Measurements from ENCODE around the gene EIF2B2. TPM values are rescaled to one million over a fixed set of nuclear protein-coding genes. Genes with fewer than 3 reads are reported as not detected.
A peak's percentile ranks its signal among the peaks of the same experiment; 100 is the strongest.

Gene EIF2B2
- total RNA-seq, 1 experiment from 2014 or later: 50.5 TPM

DNA sequence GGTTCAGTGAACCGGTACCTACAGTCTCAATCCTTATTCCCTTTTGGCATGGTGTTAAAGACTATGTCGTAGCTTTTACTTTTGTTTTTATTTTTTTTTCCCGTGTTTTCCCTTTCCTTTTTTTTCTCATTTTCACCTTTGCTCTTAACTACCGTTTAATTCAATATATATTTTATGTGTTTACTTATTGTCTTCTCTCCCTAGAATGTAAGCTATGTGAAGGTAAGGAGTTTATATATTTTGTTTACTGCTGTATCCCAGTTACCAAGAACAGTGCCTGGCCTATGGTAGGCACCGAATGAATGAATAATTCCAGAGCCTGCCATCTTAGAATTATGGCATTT is 48.8 kb downstream of the EIF2B2 start:
- Mint-ChIP-seq H3K36me3 (peaks cover 8% of the 10 kb centered on the region), H3K4me1 (peaks cover 8% of the 10 kb centered on the region; the same call in 1 of the 2 replicates), H3K4me3 (peak overlapping the region; percentile 78), H3K27ac (peak overlapping the region; percentile 87), H3K9me3 (no peaks in the 10 kb centered on the region), H3K27me3 (ENCODE audit: low read depth) (no peaks in the 10 kb centered on the region; the same call in 1 of the 2 replicates)
- ChIA-PET CTCF (interaction anchor here (0.9 to 1.1 kb wide), 4 partner anchors 12 to 190 kb away, joined by 3 to 5 read pairs (median 4); partner anchors contain the start of gene ACYP1), POLR2A (interaction anchor here (0.7 kb wide), 1 partner anchor 18 kb away, joined by 3 read pairs; the partner anchor contains the start of gene ZC2HC1C)
- no peak for DNase-seq (ENCODE audit: low spot score)
- peak; percentile 10 for ATAC-seq
- TF ChIP-seq ZNF317 (CRISPR knock-in tag; IDR thresholded peaks at IDR 0.05; ENCODE audit: borderline replicate concordance, low read depth): no peak
- no peak for TF ChIP-seq ELF4 (CRISPR knock-in tag; IDR thresholded peaks at IDR 0.05; ENCODE audit: low read depth)
- TF ChIP-seq ZNF423 (CRISPR knock-in tag; IDR thresholded peaks at IDR 0.05): no peak
- no peak for TF ChIP-seq OVOL2 (CRISPR knock-in tag; IDR thresholded peaks at IDR 0.05; ENCODE audit: borderline replicate concordance)
- TF ChIP-seq, protein P1, sequence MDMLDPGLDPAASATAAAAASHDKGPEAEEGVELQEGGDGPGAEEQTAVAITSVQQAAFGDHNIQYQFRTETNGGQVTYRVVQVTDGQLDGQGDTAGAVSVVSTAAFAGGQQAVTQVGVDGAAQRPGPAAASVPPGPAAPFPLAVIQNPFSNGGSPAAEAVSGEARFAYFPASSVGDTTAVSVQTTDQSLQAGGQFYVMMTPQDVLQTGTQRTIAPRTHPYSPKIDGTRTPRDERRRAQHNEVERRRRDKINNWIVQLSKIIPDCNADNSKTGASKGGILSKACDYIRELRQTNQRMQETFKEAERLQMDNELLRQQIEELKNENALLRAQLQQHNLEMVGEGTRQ (CRISPR knock-in tag; IDR thresholded peaks at IDR 0.05): no peak
- TF ChIP-seq NFE2L1 (CRISPR knock-in tag; IDR thresholded peaks at IDR 0.05): no peak
- TF ChIP-seq, protein P2, sequence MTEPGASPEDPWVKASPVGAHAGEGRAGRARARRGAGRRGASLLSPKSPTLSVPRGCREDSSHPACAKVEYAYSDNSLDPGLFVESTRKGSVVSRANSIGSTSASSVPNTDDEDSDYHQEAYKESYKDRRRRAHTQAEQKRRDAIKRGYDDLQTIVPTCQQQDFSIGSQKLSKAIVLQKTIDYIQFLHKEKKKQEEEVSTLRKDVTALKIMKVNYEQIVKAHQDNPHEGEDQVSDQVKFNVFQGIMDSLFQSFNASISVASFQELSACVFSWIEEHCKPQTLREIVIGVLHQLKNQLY (CRISPR knock-in tag; IDR thresholded peaks at IDR 0.05): no peak
- TF ChIP-seq, protein P3, sequence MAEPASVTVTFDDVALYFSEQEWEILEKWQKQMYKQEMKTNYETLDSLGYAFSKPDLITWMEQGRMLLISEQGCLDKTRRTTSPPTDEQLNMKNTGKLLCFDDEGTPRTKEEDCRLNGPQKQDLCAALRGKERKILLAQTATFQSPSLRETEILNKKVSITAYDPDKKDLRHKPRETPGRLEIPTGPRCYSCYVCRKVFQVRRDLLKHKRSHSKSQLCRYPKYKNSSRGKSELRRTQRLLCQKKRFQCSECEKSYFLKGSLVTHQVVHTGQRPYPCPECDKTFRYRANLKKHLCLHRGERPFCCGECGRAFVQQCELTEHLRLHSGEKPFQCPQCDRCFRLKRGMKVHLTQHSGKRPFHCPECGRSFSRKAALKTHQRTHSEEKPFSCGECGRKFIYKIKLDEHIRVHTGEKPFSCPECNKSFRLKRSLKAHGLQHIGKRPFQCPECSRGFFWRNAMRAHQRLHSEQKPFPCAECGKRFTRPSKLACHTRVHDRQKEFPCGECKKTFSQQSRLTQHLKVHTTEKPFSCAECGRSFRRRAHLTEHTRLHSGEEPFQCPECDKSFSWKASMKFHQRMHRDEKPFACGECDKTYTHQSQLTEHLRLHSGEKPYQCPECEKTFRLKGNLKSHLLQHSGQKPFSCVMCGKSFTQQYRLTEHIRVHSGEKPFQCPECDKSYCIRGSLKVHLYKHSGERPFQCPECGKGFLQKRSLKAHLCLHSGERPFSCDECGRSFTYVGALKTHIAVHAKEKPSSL (CRISPR knock-in tag; conservative IDR thresholded peaks at IDR 0.05): no peak
- TF ChIP-seq CREM (CRISPR knock-in tag; IDR thresholded peaks at IDR 0.05): no peak
- TF ChIP-seq CREB1 (CRISPR knock-in tag; IDR thresholded peaks at IDR 0.05): no peak

DNA sequence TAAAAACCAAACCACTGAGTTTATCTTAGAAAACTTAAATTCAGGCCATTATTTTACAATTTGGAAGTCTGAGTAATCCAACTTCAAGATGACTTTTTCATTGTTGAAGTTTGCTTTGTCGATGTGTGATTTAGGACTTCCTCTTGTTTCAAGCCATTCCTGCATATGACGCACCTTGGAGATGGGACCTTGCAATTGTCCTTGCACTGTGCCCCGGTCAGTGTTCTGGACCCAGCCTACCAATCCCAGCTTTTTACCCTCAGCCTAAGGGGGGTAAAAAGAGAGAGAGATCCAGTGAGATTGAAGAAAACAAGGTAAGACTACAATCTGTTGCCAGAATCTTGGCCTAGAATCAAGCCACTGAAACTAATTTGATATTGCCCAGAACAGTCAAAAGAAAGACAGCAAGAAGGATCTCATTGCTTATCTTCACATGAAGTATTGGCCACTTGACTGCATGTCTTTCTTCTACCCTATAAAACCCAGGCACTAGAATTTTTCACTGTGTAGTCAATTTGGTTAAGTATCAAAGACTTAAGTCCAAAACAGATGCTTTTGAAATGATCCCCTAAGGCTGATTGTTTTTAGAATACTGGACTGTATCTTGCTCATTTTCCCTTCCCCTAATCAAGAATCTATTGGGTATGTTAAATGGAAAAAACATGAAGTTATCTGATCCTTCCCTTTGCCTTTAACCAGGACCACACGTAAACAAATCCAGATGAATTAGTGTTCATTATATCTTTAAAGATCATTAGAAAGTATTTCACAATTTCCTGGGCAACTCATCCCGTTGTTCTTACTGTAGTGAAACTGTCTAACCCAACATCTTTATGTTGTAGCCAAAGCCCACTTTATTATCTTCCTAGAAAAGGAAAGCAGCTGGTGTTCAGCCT is 50.9 kb downstream of the EIF2B2 start:
- no peak overlapping the region for H3K4me3 Mint-ChIP-seq
- TF ChIP-seq ZNF219 (CRISPR knock-in tag; IDR thresholded peaks at IDR 0.05; ENCODE audit: borderline replicate concordance) (no peak), NR1H2 (CRISPR knock-in tag; IDR thresholded peaks at IDR 0.05) (no peak)
- 0 out of 2 replicates have a peak, but pooled peaks cover 10% of the 10 kb centered on the region for H3K4me1 Mint-ChIP-seq
- H3K36me3 Mint-ChIP-seq: peaks cover 5% of the 10 kb centered on the region; the same call in 1 of the 2 replicates
- ChIA-PET POLR2A (no interaction called here), CTCF (no interaction called here)
- no peaks in the 10 kb centered on the region; the same call in 1 of the 2 replicates for H3K27me3 Mint-ChIP-seq (ENCODE audit: low read depth)
- ATAC-seq (no peak), DNase-seq (ENCODE audit: low spot score) (no peak)
- no peaks in the 10 kb centered on the region for H3K9me3 Mint-ChIP-seq
- no peak overlapping the region; the same call in none of the 2 replicates for H3K27ac Mint-ChIP-seq

DNA sequence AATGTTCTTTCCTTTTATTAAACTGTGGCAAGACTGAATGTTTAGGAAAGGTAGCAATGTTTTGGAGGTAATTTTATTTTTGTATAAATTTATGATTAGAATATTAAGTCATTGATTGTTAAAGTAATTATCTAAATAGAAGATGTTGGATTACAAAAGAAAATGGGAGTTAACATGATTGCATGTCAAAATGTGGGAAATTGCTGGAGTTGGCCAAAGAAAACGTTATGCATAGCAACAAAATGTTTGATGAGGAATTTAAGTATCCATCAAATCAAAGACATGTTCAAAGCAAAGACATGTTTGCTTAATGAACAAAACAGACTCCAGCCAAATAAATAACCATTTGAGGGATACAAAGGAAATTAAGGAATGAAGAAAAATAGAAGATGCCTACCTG is 51.7 kb downstream of the EIF2B2 start:
- ATAC-seq (no peak), DNase-seq (ENCODE audit: low spot score) (no peak)
- ChIA-PET POLR2A (interaction anchor here (0.6 kb wide), 1 partner anchor 112 kb away, joined by 3 read pairs; no protein-coding TSS in a partner anchor), CTCF (no interaction called here)
- Mint-ChIP-seq H3K36me3 (peaks cover 7% of the 10 kb centered on the region), H3K27ac (no peak overlapping the region), H3K9me3 (peaks cover 2% of the 10 kb centered on the region; the same call in 1 of the 2 replicates), H3K4me1 (0 out of 2 replicates have a peak, but pooled peaks cover 11% of the 10 kb centered on the region), H3K4me3 (no peak overlapping the region), H3K27me3 (ENCODE audit: low read depth) (no peaks in the 10 kb centered on the region; the same call in 1 of the 2 replicates)
- TF ChIP-seq, protein P4, sequence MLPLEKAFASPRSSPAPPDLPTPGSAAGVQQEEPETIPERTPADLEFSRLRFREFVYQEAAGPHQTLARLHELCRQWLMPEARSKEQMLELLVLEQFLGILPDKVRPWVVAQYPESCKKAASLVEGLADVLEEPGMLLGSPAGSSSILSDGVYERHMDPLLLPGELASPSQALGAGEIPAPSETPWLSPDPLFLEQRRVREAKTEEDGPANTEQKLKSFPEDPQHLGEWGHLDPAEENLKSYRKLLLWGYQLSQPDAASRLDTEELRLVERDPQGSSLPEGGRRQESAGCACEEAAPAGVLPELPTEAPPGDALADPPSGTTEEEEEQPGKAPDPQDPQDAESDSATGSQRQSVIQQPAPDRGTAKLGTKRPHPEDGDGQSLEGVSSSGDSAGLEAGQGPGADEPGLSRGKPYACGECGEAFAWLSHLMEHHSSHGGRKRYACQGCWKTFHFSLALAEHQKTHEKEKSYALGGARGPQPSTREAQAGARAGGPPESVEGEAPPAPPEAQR (CRISPR knock-in tag; IDR thresholded peaks at IDR 0.05): no peak
- TF ChIP-seq, protein P5, sequence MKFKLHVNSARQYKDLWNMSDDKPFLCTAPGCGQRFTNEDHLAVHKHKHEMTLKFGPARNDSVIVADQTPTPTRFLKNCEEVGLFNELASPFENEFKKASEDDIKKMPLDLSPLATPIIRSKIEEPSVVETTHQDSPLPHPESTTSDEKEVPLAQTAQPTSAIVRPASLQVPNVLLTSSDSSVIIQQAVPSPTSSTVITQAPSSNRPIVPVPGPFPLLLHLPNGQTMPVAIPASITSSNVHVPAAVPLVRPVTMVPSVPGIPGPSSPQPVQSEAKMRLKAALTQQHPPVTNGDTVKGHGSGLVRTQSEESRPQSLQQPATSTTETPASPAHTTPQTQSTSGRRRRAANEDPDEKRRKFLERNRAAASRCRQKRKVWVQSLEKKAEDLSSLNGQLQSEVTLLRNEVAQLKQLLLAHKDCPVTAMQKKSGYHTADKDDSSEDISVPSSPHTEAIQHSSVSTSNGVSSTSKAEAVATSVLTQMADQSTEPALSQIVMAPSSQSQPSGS (CRISPR knock-in tag; IDR thresholded peaks at IDR 0.05; ENCODE audit: borderline replicate concordance, low read depth): no peak
- TF ChIP-seq CREB1 (CRISPR knock-in tag; IDR thresholded peaks at IDR 0.05) (no peak), NR3C1 (CRISPR knock-in tag; conservative IDR thresholded peaks at IDR 0.05; ENCODE audit: low read depth) (no peak)
- TF ChIP-seq, protein P6, sequence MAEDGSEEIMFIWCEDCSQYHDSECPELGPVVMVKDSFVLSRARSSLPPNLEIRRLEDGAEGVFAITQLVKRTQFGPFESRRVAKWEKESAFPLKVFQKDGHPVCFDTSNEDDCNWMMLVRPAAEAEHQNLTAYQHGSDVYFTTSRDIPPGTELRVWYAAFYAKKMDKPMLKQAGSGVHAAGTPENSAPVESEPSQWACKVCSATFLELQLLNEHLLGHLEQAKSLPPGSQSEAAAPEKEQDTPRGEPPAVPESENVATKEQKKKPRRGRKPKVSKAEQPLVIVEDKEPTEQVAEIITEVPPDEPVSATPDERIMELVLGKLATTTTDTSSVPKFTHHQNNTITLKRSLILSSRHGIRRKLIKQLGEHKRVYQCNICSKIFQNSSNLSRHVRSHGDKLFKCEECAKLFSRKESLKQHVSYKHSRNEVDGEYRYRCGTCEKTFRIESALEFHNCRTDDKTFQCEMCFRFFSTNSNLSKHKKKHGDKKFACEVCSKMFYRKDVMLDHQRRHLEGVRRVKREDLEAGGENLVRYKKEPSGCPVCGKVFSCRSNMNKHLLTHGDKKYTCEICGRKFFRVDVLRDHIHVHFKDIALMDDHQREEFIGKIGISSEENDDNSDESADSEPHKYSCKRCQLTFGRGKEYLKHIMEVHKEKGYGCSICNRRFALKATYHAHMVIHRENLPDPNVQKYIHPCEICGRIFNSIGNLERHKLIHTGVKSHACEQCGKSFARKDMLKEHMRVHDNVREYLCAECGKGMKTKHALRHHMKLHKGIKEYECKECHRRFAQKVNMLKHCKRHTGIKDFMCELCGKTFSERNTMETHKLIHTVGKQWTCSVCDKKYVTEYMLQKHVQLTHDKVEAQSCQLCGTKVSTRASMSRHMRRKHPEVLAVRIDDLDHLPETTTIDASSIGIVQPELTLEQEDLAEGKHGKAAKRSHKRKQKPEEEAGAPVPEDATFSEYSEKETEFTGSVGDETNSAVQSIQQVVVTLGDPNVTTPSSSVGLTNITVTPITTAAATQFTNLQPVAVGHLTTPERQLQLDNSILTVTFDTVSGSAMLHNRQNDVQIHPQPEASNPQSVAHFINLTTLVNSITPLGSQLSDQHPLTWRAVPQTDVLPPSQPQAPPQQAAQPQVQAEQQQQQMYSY (CRISPR knock-in tag; IDR thresholded peaks at IDR 0.05): no peak
- TF ChIP-seq, protein P7, sequence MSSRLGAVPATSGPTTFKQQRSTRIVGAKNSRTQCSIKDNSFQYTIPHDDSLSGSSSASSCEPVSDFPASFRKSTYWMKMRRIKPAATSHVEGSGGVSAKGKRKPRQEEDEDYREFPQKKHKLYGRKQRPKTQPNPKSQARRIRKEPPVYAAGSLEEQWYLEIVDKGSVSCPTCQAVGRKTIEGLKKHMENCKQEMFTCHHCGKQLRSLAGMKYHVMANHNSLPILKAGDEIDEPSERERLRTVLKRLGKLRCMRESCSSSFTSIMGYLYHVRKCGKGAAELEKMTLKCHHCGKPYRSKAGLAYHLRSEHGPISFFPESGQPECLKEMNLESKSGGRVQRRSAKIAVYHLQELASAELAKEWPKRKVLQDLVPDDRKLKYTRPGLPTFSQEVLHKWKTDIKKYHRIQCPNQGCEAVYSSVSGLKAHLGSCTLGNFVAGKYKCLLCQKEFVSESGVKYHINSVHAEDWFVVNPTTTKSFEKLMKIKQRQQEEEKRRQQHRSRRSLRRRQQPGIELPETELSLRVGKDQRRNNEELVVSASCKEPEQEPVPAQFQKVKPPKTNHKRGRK (CRISPR knock-in tag; IDR thresholded peaks at IDR 0.05; ENCODE audit: borderline replicate concordance): no peak

Measured in WTC11 (cell line).